SKM-1 (cell line): ENCODE results near the gene MRPS7.

Experiments
- DNase-seq: peaks from one replicate; lab custom pipeline; 2025; ENCODE audit not compliant: unreplicated experiment; lab: John Stamatoyannopoulos, UW

Gene MRPS7

DNA sequence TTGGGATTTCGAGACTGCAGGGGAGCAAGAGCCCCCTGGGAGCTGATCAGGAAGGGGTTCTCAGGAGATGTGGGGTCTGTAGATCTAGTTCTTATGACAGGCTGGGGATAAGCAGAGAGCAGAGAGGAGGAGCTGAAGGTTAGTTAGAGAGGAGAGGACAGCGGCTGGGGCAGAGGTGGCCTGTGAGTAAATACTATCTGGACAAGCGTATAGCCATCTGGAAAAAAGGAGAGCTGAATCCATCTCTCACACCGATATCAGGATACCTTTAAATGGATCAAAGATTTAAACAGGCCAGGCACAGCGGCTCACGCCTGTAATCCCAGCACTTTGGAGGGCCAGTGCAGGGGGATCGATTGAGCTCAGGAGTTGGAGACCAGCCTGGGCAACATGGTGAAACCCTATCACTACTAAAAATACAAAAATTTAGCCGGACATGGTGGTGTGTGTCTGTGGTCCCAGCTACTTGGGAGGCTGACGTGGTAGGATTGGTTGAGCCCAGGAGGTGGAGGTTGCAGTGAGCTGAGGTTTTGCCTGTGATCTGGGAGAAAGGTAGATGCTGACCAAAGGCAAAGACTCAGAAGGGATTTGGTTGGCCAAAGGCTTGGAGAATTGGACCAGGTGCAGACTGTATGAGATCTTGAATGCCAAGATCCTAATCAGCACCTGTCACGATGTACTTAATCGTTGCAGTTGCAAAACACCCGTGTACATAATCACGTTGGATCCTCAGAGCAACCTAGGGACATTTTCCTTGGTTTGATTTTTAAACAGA, 46.5 kb downstream of the MRPS7 start:
- DNase-seq: no peak

DNA sequence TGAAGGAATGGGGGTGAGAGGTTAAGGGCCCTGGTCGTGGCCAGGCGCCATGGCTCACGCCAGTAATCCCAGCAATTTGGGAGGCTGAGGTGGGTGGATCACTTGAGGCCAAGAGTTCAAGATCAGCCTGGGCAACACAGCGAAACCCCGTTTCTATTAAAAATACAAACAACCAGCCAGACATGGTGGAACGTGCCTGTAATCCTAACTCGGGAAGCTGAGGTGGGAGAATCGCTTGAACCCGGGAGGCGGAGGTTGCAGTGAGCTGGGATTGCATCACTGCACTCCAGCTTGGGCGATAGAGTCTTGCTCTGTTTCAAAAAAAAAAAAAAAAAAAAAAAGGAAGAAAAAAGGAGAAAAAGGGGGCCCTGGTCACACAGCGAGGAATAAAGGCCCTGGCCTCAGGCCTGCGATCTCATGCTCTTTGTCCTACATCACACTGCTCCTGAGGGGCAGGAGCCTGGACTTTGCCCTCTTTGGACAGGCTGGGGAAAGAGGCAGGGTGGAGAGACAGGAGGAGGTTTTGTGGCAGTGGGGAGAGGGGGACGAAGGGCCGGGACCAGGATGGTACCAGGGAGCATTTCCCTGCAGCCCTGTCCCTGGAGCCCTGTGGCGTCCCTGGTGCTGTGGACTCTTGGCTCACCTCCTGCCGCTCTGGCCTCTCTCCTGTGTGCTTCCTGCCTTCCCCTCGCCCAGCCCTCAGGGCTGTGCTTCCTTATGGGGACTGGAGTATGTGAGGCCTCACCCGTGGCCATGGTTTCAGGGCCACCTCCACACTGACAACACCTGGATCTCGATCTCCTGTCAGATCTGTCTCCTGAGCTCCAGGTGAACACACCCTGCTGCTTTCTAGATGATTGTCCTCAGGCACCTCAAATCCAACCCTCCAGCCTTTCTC, 47.3 kb downstream of the MRPS7 start:
- no peak for DNase-seq

DNA sequence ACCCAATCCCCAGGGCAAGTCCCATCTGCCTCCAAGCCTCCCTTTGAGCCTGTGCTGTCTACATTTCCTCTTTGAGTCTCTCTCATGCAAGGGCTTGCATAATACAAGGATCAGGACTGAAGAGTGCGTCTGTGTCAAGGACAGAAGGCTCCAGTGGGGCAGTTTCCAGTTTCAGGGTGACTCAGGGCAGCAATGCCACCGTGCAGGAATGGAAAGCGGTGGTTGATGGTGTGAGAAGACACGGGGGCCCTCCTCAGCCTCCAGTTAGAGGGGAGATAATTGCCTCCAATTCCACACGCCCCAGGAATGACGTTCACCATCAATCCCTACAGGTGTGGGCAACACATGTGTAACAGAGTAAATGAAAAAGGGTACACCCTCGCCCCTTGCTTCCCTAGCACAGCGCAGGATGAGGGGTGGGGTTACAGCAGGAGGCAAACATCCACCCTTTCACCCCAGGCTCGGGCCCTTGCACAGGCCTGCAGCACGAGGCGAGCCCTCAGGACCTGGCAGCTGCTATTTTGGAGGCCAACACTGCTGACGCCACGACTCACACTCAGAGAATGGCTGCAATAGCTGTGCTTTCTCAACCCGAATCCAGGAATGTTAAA, 52.4 kb downstream of the MRPS7 start:
- DNase-seq: peak; percentile 81

DNA sequence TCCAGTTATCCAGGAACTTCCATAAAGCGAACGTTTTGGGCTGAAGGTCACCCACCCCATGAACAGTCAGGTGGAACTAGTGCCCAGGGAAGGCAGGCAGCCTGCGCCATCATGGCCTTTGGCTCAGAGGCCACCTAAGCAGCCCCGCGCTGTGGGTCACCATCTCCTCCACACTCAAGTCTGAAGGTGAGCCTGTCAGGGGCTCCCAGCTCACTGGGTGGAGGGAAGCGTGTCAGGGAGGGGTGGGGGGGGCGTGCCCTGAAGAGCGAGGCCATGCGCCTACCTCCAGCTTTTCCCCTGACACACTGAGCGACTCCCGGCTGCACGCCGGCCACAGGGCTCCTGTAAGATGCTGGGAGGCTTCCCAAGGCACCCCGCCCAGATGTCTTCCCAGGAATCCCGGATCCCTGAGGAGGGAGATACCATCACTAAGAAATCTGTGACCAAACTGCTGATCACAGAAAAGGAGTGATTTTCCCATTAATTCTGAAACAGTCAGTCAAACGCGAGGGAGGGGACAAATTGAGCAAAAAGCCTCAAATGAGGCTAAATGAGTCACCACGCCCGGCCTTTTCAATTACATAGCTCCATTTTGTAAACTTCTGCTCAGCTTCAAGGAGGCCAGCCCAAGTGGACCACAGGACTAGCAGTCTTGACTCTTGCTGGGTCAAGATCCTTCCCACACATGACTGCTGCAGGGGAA, 54.0 kb downstream of the MRPS7 start:
- no peak for DNase-seq
